ENCODE measurements around the gene PPP1R1B.

PPP1R1B gene

GRCh38 chr17:39665642-39666224, 39.0 kb downstream of the PPP1R1B start:
- TF ChIP-seq, protein P1, sequence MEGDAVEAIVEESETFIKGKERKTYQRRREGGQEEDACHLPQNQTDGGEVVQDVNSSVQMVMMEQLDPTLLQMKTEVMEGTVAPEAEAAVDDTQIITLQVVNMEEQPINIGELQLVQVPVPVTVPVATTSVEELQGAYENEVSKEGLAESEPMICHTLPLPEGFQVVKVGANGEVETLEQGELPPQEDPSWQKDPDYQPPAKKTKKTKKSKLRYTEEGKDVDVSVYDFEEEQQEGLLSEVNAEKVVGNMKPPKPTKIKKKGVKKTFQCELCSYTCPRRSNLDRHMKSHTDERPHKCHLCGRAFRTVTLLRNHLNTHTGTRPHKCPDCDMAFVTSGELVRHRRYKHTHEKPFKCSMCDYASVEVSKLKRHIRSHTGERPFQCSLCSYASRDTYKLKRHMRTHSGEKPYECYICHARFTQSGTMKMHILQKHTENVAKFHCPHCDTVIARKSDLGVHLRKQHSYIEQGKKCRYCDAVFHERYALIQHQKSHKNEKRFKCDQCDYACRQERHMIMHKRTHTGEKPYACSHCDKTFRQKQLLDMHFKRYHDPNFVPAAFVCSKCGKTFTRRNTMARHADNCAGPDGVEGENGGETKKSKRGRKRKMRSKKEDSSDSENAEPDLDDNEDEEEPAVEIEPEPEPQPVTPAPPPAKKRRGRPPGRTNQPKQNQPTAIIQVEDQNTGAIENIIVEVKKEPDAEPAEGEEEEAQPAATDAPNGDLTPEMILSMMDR (IDR thresholded peaks at IDR 0.05; ENCODE audit: borderline replicate concordance, insufficient read depth, low read depth, low read length), result no peak

GRCh38 chr17:39666231-39666600, 39.5 kb downstream of the PPP1R1B start:
- TF ChIP-seq, protein P1 (IDR thresholded peaks at IDR 0.05; ENCODE audit: borderline replicate concordance, insufficient read depth, low read depth, low read length), result no peak
- H3K4me3 ChIP-seq (ENCODE audit: low read depth, low read length), result no peak overlapping the region

More at GRCh38 chr17:39665642-39666224, 39.0 kb downstream of the PPP1R1B start:
- no peak overlapping the region for H3K4me3 ChIP-seq (ENCODE audit: low read depth, low read length)

- TF ChIP-seq, protein P1 (IDR thresholded peaks at IDR 0.05; ENCODE audit: borderline replicate concordance, insufficient read depth, low read depth, low read length), result no peak
- no peak overlapping the region for H3K4me3 ChIP-seq (ENCODE audit: low read depth, low read length)
Observed at GRCh38 chr17:39666601-39667261, 40.0 kb downstream of the PPP1R1B start.

DNA sequence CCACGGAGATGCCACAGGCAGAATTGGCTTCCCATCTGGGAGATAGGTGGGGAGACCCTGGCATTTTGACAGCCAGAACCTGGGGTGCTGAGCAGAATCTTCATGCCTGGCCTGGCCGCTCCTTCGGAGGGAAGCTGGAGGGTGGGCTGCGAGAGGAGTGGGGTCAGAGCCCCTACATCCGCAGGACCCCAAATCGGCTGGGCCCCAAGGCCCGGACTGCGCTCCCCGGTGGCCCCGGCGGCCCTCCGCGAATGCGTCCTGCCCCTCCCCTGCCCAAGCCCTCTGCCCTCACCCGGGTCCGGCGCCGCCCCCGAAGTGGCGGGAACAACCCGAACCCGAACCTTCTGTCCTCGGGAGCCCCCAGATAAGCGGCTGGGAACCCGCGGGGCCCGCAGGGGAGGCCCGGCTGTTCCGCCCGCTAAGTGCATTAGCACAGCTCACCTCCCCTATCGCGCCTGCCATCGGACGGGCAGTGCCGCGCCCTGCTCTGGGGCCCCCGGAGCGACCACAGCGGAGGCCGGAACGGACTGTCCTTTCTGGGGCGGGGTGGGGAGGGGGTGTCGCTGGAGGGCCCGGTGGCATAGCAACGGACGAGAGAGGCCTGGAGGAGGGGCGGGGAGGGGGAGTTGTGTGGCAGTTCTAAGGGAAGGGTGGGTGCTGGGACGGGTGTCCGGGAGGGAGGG, 40.7 kb downstream of the PPP1R1B start:
- H3K4me3 ChIP-seq (ENCODE audit: low read depth, low read length), result no peak overlapping the region
- TF ChIP-seq, protein P1 (IDR thresholded peaks at IDR 0.05; ENCODE audit: borderline replicate concordance, insufficient read depth, low read depth, low read length), result no peak

DNA sequence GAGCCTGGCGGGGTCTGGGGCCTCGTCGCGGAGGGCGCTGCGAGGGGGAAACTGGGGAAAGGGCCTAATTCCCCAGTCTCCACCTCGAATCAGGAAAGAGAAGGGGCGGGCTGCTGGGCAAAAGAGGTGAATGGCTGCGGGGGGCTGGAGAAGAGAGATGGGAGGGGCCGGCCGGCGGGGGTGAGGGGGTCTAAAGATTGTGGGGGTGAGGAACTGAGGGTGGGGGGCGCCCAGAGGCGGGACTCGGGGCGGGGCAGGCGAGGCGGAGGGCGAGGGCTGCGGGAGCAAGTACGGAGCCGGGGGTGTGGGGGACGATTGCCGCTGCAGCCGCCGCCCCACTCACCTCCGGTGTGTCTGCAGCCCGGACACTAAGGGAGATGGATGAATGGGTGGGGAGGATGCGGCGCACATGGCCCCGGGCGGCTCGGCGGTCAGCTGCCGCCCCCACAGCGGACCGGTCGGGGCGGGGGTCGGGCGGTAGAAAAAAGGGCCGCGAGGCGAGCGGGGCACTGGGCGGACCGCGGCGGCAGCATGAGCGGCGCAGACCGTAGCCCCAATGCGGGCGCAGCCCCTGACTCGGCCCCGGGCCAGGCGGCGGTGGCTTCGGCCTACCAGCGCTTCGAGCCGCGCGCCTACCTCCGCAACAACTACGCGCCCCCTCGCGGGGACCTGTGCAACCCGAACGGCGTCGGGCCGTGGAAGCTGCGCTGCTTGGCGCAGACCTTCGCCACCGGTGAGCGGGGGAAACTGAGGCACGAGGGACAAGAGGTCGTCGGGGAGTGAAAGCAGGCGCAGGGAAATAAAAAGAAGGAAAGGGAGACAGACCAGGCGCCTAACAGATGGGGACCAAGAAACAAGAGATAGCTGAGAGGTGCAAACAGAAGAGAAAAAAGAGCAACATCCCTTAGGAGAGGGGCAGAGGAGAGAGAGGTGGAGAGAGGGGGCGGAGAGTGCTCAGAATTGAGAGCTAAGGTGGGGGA, 41.5 kb downstream of the PPP1R1B start, which contains the start of gene PNMT:
Gene PNMT, plus strand, starts transcription at position 509 of the 980 bp plus-strand sequence. Its CDS starts 23 bp downstream, at position 532.
- TF ChIP-seq, protein P1 (IDR thresholded peaks at IDR 0.05; ENCODE audit: borderline replicate concordance, insufficient read depth, low read depth, low read length), result peak; percentile 80
- H3K4me3 ChIP-seq (ENCODE audit: low read depth, low read length), result peak within 1 kb of the TSS; percentile 28

DNA sequence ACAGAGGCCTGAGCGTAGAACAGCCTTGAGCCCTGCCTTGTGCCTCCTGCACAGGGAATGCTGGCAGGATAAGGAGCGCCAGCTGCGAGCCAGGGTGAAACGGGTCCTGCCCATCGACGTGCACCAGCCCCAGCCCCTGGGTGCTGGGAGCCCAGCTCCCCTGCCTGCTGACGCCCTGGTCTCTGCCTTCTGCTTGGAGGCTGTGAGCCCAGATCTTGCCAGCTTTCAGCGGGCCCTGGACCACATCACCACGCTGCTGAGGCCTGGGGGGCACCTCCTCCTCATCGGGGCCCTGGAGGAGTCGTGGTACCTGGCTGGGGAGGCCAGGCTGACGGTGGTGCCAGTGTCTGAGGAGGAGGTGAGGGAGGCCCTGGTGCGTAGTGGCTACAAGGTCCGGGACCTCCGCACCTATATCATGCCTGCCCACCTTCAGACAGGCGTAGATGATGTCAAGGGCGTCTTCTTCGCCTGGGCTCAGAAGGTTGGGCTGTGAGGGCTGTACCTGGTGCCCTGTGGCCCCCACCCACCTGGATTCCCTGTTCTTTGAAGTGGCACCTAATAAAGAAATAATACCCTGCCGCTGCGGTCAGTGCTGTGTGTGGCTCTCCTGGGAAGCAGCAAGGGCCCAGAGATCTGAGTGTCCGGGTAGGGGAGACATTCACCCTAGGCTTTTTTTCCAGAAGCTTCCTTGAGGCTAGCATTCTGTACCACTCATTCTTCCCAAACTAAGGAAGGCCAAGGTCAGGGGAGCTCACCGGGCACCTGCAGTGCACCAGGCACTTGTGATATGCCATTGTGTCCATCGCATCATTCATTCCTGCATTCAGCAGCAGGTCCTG, 43.4 kb downstream of the PPP1R1B start:
- TF ChIP-seq, protein P1 (IDR thresholded peaks at IDR 0.05; ENCODE audit: borderline replicate concordance, insufficient read depth, low read depth, low read length), result no peak
- no peak overlapping the region for H3K4me3 ChIP-seq (ENCODE audit: low read depth, low read length)

All from GM12875 (cell line).